ENCODE results near the gene THBS4.
A peak's percentile ranks its signal among the peaks of the same experiment; 100 is the strongest.

Gene THBS4

GRCh38 chr5:80034962-80035821 is at the start of gene THBS4:
THBS4 (plus strand) TSS chr5:80035348; CDS start chr5:80035538, 190 bp downstream.
- no peak for DNase-seq (ENCODE audit: low spot score)

- no peak for DNase-seq (ENCODE audit: low spot score)
Measured at GRCh38 chr5:79986260-79986659, 48.9 kb upstream of the THBS4 start.

GRCh38 chr5:79990205-79990597 is 44.9 kb upstream of the THBS4 start:
- no peak for DNase-seq (ENCODE audit: low spot score)

GRCh38 chr5:79990598-79991507 is 44.3 kb upstream of the THBS4 start, which contains the start of gene MTX3:
MTX3 (minus strand) TSS chr5:79991262; CDS start chr5:79991238, 24 bp downstream.
- DNase-seq (ENCODE audit: low spot score): peak; percentile 90

- no peak for DNase-seq (ENCODE audit: low spot score)
Measured at GRCh38 chr5:79992891-79993657, 42.1 kb upstream of the THBS4 start.

- no peak for DNase-seq (ENCODE audit: low spot score)
Measured at GRCh38 chr5:79999722-80000121, 35.4 kb upstream of the THBS4 start.

GRCh38 chr5:80002677-80003076 is 32.5 kb upstream of the THBS4 start:
- no peak for DNase-seq (ENCODE audit: low spot score)

- DNase-seq (ENCODE audit: low spot score): no peak
Measured at GRCh38 chr5:80008995-80009765, 26.0 kb upstream of the THBS4 start.

- no peak for DNase-seq (ENCODE audit: low spot score)
Measured at GRCh38 chr5:80010754-80011392, 24.3 kb upstream of the THBS4 start.

GRCh38 chr5:80025069-80025468 is 10.1 kb upstream of the THBS4 start:
- no peak for DNase-seq (ENCODE audit: low spot score)

GRCh38 chr5:80026841-80027240 is 8.3 kb upstream of the THBS4 start:
- no peak for DNase-seq (ENCODE audit: low spot score)

- DNase-seq (ENCODE audit: low spot score): no peak
Measured at GRCh38 chr5:80031109-80031508, 4.0 kb upstream of the THBS4 start.

- no peak for DNase-seq (ENCODE audit: low spot score)
Measured at GRCh38 chr5:80033513-80033912, 1.6 kb upstream of the THBS4 start.

GRCh38 chr5:80034559-80034958 is 589 bp upstream of the THBS4 start:
- DNase-seq (ENCODE audit: low spot score): no peak

- no peak for DNase-seq (ENCODE audit: low spot score)
Measured at GRCh38 chr5:80035839-80036238, 691 bp downstream of the THBS4 start.

GRCh38 chr5:80036615-80037014 is 1.5 kb downstream of the THBS4 start:
- DNase-seq (ENCODE audit: low spot score): no peak

GRCh38 chr5:80037366-80037765 is 2.2 kb downstream of the THBS4 start:
- DNase-seq (ENCODE audit: low spot score): no peak

- DNase-seq (ENCODE audit: low spot score): no peak
Measured at GRCh38 chr5:80039650-80040049, 4.5 kb downstream of the THBS4 start.

GRCh38 chr5:80041527-80041926 is 6.4 kb downstream of the THBS4 start:
- no peak for DNase-seq (ENCODE audit: low spot score)

GRCh38 chr5:80042330-80042729 is 7.2 kb downstream of the THBS4 start:
- DNase-seq (ENCODE audit: low spot score): no peak

GRCh38 chr5:80043187-80043586 is 8.0 kb downstream of the THBS4 start:
- DNase-seq (ENCODE audit: low spot score): no peak

Measured in D341Med (cell line).